HFF-Myc (cell line): ENCODE results near the gene RAB8B.

Source experiments
- DNase-seq: peaks from one replicate; pipeline ENCODE4 v3.0.0-alpha.2; 2011; ENCODE audit warnings: low read depth; ENCODE audit errors: extremely low read depth
- H3K4me3 ChIP-seq: replicated peaks from 2 replicates; pipeline ENCODE4 v1.5.1; 2011; ENCODE audit warnings: low read depth, mild to moderate bottlenecking, control low read depth, low read length
- TF ChIP-seq, protein P1 (sequence below): IDR thresholded peaks from 2 replicates; pipeline ENCODE4 v1.5.1; 2012; ENCODE audit warnings: mild to moderate bottlenecking, low read depth, low read length, control low read depth; ENCODE audit errors: missing control alignments

RAB8B gene

GRCh38 chr15:63212050-63213004, 22.9 kb downstream of the RAB8B start:
- TF ChIP-seq, protein P1, sequence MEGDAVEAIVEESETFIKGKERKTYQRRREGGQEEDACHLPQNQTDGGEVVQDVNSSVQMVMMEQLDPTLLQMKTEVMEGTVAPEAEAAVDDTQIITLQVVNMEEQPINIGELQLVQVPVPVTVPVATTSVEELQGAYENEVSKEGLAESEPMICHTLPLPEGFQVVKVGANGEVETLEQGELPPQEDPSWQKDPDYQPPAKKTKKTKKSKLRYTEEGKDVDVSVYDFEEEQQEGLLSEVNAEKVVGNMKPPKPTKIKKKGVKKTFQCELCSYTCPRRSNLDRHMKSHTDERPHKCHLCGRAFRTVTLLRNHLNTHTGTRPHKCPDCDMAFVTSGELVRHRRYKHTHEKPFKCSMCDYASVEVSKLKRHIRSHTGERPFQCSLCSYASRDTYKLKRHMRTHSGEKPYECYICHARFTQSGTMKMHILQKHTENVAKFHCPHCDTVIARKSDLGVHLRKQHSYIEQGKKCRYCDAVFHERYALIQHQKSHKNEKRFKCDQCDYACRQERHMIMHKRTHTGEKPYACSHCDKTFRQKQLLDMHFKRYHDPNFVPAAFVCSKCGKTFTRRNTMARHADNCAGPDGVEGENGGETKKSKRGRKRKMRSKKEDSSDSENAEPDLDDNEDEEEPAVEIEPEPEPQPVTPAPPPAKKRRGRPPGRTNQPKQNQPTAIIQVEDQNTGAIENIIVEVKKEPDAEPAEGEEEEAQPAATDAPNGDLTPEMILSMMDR = no peak
- H3K4me3 ChIP-seq = no peak overlapping the region
- DNase-seq = peak; percentile 67

- no peak for DNase-seq
- no peak overlapping the region for H3K4me3 ChIP-seq
- TF ChIP-seq, protein P1 = no peak
Measured at GRCh38 chr15:63218100-63218808, 28.8 kb downstream of the RAB8B start.

DNA sequence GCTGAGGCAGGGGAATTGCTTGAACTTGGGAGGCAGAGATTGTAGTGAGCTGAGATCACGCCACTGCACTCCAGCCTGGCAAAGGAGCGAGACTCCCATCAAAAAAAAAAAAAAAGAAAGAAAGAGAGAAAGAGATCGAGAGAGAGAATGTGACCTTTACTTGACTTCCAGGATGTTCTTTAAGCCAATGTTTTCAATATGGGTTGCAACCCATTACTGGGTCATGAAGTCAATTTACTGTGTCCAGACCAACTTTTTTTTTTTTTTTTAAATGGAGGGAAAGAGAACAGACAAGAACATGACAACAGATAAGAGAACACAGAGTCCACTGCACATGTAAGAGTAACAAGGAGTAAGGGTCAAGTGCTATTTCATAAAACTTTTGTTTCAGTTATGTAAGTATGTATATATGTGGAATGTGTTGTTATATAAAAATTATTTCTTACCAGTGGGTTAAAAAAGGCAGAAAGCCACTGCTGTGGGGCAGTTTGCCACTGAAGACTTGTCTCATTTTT, 29.8 kb downstream of the RAB8B start:
- no peak for DNase-seq
- TF ChIP-seq, protein P1 = no peak
- H3K4me3 ChIP-seq = no peak overlapping the region

DNA sequence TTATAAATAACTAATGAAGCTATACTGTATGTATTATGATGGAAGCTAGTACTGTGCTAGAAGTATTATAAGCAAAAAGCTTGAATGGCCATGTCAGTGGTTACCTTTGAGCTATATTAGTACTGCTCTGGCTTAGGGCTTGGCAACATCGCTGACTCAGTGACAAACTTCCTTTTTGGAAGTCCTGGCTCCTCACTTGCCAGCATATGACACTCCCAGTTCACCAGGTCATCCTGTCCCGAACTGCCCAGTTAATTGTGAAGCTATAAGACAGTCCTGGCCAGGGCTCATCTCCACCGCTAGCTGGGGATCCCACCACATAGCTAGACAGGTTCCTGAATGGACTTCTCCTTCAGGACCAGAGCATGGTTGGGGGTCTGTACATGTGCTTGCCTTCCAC, 31.9 kb downstream of the RAB8B start:
- TF ChIP-seq, protein P1 = no peak
- H3K4me3 ChIP-seq = no peak overlapping the region
- no peak for DNase-seq

- no peak for DNase-seq
- TF ChIP-seq, protein P1 = no peak
- no peak overlapping the region for H3K4me3 ChIP-seq
Measured at GRCh38 chr15:63223463-63223862, 34.1 kb downstream of the RAB8B start.

GRCh38 chr15:63225381-63225780, 36.0 kb downstream of the RAB8B start:
- TF ChIP-seq, protein P1 = no peak
- no peak for DNase-seq
- no peak overlapping the region for H3K4me3 ChIP-seq
